Measurements from ENCODE around the gene RAP1GAP.

RAP1GAP gene

GRCh38 chr1:21670956-21671902 lies 2.1 kb upstream of the RAP1GAP start:
- Histone ChIP-seq H3K27ac (no peak overlapping the region), H3K4me3 (ENCODE audit: low read depth in 1 of 2, low read length in 1 of 2) (no peak overlapping the region), H3K36me3 (peaks cover 5% of the 10 kb centered on the region), H3K27me3 (peaks cover 68% of the 10 kb centered on the region), H3K4me1 (ENCODE audit: control insufficient read depth in 1 of 2, insufficient read depth in 1 of 2, low read depth in 1 of 2, low read length in 1 of 2) (peaks cover 22 to 34% of the 10 kb centered on the region in 2 experiments), H3K9me3 (no peaks in the 10 kb centered on the region)
- no peak for TF ChIP-seq CTCF (IDR thresholded peaks at IDR 0.05)

GRCh38 chr1:21670059-21670881 lies 1.1 kb upstream of the RAP1GAP start:
- no peaks in the 10 kb centered on the region for H3K9me3 ChIP-seq
- no peaks in the 10 kb centered on the region for H3K36me3 ChIP-seq
- H3K27ac ChIP-seq: no peak overlapping the region
- no peak overlapping the region for H3K4me3 ChIP-seq (ENCODE audit: low read depth in 1 of 2, low read length in 1 of 2)
- peaks cover 29 to 37% of the 10 kb centered on the region in 2 experiments for H3K4me1 ChIP-seq (ENCODE audit: control insufficient read depth in 1 of 2, insufficient read depth in 1 of 2, low read depth in 1 of 2, low read length in 1 of 2)
- TF ChIP-seq CTCF (IDR thresholded peaks at IDR 0.05): no peak
- peaks cover 70% of the 10 kb centered on the region for H3K27me3 ChIP-seq

- H3K27me3 ChIP-seq: peaks cover 70% of the 10 kb centered on the region
- H3K4me3 ChIP-seq (ENCODE audit: low read depth in 1 of 2, low read length in 1 of 2): peak overlapping the region in 1 of 2 experiments; percentile 6
- H3K27ac ChIP-seq: no peak overlapping the region
- TF ChIP-seq CTCF (IDR thresholded peaks at IDR 0.05): no peak
- no peaks in the 10 kb centered on the region for H3K36me3 ChIP-seq
- H3K4me1 ChIP-seq (ENCODE audit: control insufficient read depth in 1 of 2, insufficient read depth in 1 of 2, low read depth in 1 of 2, low read length in 1 of 2): peaks cover 35 to 43% of the 10 kb centered on the region in 2 experiments
- H3K9me3 ChIP-seq: no peaks in the 10 kb centered on the region
Observed at GRCh38 chr1:21668951-21669257, 253 bp downstream of the RAP1GAP start.

GRCh38 chr1:21668232-21668950 lies 766 bp downstream of the RAP1GAP start:
- H3K4me1 ChIP-seq (ENCODE audit: control insufficient read depth in 1 of 2, insufficient read depth in 1 of 2, low read depth in 1 of 2, low read length in 1 of 2): peaks cover 36 to 45% of the 10 kb centered on the region in 2 experiments

More at GRCh38 chr1:21668232-21668950, 766 bp downstream of the RAP1GAP start:
- no peaks in the 10 kb centered on the region for H3K9me3 ChIP-seq
- no peak for TF ChIP-seq CTCF (IDR thresholded peaks at IDR 0.05)
- no peaks in the 10 kb centered on the region for H3K36me3 ChIP-seq
- H3K27ac ChIP-seq: no peak overlapping the region
- H3K4me3 ChIP-seq (ENCODE audit: low read depth in 1 of 2, low read length in 1 of 2): no peak overlapping the region
- peaks cover 70% of the 10 kb centered on the region for H3K27me3 ChIP-seq

Measured in neutrophil (primary cell).